ENCODE data around the gene DEPDC4. TPM values are rescaled to one million over a fixed set of nuclear protein-coding genes. Genes with fewer than 3 reads are reported as not detected.
A peak's percentile ranks its signal among the peaks of the same experiment; 100 is the strongest.
"Not testable (repeated sequence)": the region's sequence is repeated elsewhere in the genome, so short reads cannot be mapped to it uniquely, and the experiment has no call there.

DEPDC4 gene
- total RNA-seq, 1 experiment from 2014 or later = 4.9 TPM

DNA sequence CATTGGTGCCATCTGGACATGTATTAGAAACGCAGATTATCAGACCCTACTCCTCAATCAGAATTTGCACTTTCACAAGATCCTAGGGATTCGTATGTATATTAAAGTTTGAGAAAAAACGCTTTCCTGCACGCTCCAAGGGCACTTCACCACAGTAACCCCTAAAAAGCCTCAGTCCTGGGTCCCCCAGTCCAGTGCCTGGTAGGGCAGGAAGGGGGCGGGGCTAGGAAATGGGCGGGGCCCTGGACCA is 369 bp downstream of the DEPDC4 start:
- no peaks in the 10 kb centered on the region for H3K36me3 ChIP-seq (ENCODE audit: control insufficient read depth, insufficient read depth, low read length)
- peak overlapping the region; percentile 99 for H3K4me3 Mint-ChIP-seq (ENCODE audit: unreplicated experiment)
- BruUV-seq (replicated peaks) = no TSS peak
- H3K4me1 Mint-ChIP-seq (ENCODE audit: low read depth, unreplicated experiment) = peaks cover 16% of the 10 kb centered on the region
- H3K4me3 ChIP-seq (ENCODE audit: low read depth, low read length) = peak overlapping the region; percentile 76
- TF ChIP-seq, protein P1, sequence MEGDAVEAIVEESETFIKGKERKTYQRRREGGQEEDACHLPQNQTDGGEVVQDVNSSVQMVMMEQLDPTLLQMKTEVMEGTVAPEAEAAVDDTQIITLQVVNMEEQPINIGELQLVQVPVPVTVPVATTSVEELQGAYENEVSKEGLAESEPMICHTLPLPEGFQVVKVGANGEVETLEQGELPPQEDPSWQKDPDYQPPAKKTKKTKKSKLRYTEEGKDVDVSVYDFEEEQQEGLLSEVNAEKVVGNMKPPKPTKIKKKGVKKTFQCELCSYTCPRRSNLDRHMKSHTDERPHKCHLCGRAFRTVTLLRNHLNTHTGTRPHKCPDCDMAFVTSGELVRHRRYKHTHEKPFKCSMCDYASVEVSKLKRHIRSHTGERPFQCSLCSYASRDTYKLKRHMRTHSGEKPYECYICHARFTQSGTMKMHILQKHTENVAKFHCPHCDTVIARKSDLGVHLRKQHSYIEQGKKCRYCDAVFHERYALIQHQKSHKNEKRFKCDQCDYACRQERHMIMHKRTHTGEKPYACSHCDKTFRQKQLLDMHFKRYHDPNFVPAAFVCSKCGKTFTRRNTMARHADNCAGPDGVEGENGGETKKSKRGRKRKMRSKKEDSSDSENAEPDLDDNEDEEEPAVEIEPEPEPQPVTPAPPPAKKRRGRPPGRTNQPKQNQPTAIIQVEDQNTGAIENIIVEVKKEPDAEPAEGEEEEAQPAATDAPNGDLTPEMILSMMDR (IDR thresholded peaks at IDR 0.05; ENCODE audit: insufficient read depth in 1 of 2, low read depth in 1 of 2, low read length in 1 of 2, severe bottlenecking in 1 of 2, unreplicated experiment in 1 of 2) = no peak
- H3K27me3 ChIP-seq (replicated peaks; ENCODE audit: control insufficient read depth, insufficient read depth, low read length) = no peaks in the 10 kb centered on the region
- H3K9me3 Mint-ChIP-seq (ENCODE audit: unreplicated experiment) = no peaks in the 10 kb centered on the region
- peaks cover 8% of the 10 kb centered on the region for H3K36me3 Mint-ChIP-seq (ENCODE audit: insufficient read depth, unreplicated experiment)
- peaks cover 8% of the 10 kb centered on the region for H3K4me1 ChIP-seq
- no peak for DNase-seq
- ChIA-PET CTCF (interaction anchor here (1.1 to 1.4 kb wide), 3 partner anchors 11 to 37 kb away, joined by 5 to 11 read pairs (median 6); no protein-coding TSS in a partner anchor), POLR2A (interaction anchor here (0.6 to 2.4 kb wide), 6 partner anchors 12 to 84 kb away, joined by 3 to 23 read pairs (median 4); partner anchors contain the start of gene ACTR6)
- peak overlapping the region; percentile 98 for H3K27ac Mint-ChIP-seq (ENCODE audit: unreplicated experiment)
- H3K27me3 Mint-ChIP-seq (ENCODE audit: insufficient read depth, unreplicated experiment) = no peaks in the 10 kb centered on the region
- no peaks in the 10 kb centered on the region for H3K9me3 ChIP-seq
- intact Hi-C loops (cut with micrococcal nuclease; ENCODE audit: unreplicated experiment) = loop anchor here (2.0 kb wide), 3 partner anchors 14 to 66 kb away; partner anchors contain the start of gene ACTR6

DNA sequence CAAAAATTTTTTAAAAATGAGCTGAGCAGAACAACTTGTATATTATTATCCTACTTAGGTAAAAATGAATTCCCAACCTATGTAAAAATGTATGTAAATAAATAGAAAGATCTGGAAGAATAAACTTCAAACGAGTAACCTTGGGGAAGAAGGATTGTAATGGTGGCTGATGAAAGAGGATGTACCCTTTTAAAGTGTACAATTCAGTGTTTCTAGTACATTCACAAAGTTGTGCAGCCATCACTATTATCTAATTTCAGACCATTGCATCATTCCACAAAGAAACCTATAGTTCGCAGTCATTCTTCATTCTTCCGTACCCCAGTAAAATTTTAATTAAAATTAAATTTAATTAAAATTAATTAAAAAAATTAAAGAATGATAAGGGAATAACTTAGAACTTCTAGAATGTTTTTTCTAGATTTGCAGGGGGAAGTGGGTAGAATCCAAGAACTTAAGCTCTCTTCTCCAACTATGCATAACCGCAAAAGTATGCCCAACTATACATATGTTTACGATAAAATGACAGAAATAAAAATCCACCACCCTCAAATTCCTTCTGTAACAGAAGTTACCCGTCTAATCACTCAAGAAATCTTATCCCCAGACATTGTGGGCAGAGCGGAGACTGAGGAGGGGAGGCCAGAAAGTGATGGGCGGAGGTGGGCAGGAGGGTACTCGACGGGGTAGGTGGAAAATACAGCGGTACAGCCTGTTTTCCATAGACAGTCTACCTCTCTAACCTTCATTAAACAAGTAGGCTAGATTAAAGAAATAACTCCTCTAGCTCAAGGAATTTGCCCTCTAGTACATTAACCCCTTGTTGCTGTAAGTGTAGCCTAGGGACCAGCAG is 921 bp downstream of the DEPDC4 start:
- DNase-seq = no peak
- Mint-ChIP-seq H3K4me1 (ENCODE audit: low read depth, unreplicated experiment) (peaks cover 16% of the 10 kb centered on the region), H3K27ac (ENCODE audit: unreplicated experiment) (peak overlapping the region; percentile 98), H3K9me3 (ENCODE audit: unreplicated experiment) (no peaks in the 10 kb centered on the region), H3K27me3 (ENCODE audit: insufficient read depth, unreplicated experiment) (no peaks in the 10 kb centered on the region), H3K4me3 (ENCODE audit: unreplicated experiment) (peak overlapping the region; percentile 99), H3K36me3 (ENCODE audit: insufficient read depth, unreplicated experiment) (peaks cover 8% of the 10 kb centered on the region)
- Histone ChIP-seq H3K4me3 (ENCODE audit: low read depth, low read length) (peak overlapping the region; percentile 76), H3K27me3 (replicated peaks; ENCODE audit: control insufficient read depth, insufficient read depth, low read length) (no peaks in the 10 kb centered on the region), H3K9me3 (no peaks in the 10 kb centered on the region), H3K4me1 (peaks cover 8% of the 10 kb centered on the region), H3K36me3 (ENCODE audit: control insufficient read depth, insufficient read depth, low read length) (no peaks in the 10 kb centered on the region)
- intact Hi-C loops (cut with micrococcal nuclease; ENCODE audit: unreplicated experiment) = loop anchor here (2.0 kb wide), 3 partner anchors 13 to 65 kb away; partner anchors contain the start of gene ACTR6
- TF ChIP-seq, protein P1 (IDR thresholded peaks at IDR 0.05; ENCODE audit: insufficient read depth in 1 of 2, low read depth in 1 of 2, low read length in 1 of 2, severe bottlenecking in 1 of 2, unreplicated experiment in 1 of 2) = no peak
- ChIA-PET POLR2A (interaction anchor here (0.8 to 2.4 kb wide), 3 partner anchors 14 to 85 kb away, joined by 3 to 23 read pairs (median 3); no protein-coding TSS in a partner anchor), CTCF (interaction anchor here (1.1 kb wide), 1 partner anchor 11 kb away, joined by 5 read pairs; no protein-coding TSS in a partner anchor)
- TSS peak; percentile 75 for BruUV-seq (replicated peaks)

DNA sequence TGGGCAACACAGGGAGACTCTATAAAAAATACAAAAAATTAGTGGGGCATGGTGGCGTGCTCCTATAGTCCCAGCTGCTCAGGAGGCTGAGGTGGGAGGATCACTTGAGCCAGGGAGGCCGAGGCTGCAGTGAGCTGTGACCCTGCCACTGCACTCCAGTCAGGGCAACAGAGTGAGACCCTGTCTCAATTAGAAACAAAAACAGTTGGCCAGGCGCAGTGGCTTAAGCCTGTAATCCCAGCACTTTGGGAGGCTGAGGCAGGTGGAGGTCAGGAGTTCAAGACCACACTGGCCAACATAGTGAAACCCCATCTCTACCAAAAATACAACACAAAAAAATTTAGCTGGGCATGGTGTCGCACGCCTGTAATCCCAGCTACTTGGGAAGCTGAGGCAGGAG is 1.8 kb downstream of the DEPDC4 start:
- H3K4me1 ChIP-seq; BruUV-seq (replicated peaks); POLR2A ChIA-PET; H3K27me3 Mint-ChIP-seq (ENCODE audit: insufficient read depth, unreplicated experiment); CTCF ChIA-PET; H3K27me3 ChIP-seq (replicated peaks; ENCODE audit: control insufficient read depth, insufficient read depth, low read length); intact Hi-C loops (cut with micrococcal nuclease; ENCODE audit: unreplicated experiment); H3K36me3 ChIP-seq (ENCODE audit: control insufficient read depth, insufficient read depth, low read length); H3K9me3 ChIP-seq; H3K9me3 Mint-ChIP-seq (ENCODE audit: unreplicated experiment); H3K36me3 Mint-ChIP-seq (ENCODE audit: insufficient read depth, unreplicated experiment); DNase-seq; H3K4me3 ChIP-seq (ENCODE audit: low read depth, low read length); H3K4me3 Mint-ChIP-seq (ENCODE audit: unreplicated experiment); H3K27ac Mint-ChIP-seq (ENCODE audit: unreplicated experiment): not testable (repeated sequence)
- H3K4me1 Mint-ChIP-seq (ENCODE audit: low read depth, unreplicated experiment) = peaks cover 16% of the 10 kb centered on the region

All from Caco-2 (cell line).